DND-41 (cell line): ENCODE measurements around the gene INSM1.

Experiments used
- ATAC-seq: fragments of 200-7000 bp; cut with Tn5 transposase; 3 replicates; pipeline ENCODE4 v1.9.1; 2021; ENCODE audit warnings: low read depth; ENCODE audit not compliant: insufficient read depth
- DNase-seq: peaks from one replicate; pipeline ENCODE4 v3.0.0-alpha.2; 2020
- H2AFZ ChIP-seq: 2 replicates; pipeline ENCODE4 v1.6.0; 2012; ENCODE audit warnings: low read depth, low read length
- H3K27ac ChIP-seq: 2 replicates; pipeline ENCODE4 v1.5.1; 2012; ENCODE audit warnings: low read length, inconsistent platforms
- H3K27me3 ChIP-seq: fragments of 200-600 bp; sonication (generic); 2 replicates; pipeline ENCODE4 v1.6.0; 2012; ENCODE audit warnings: low read length, mild to moderate bottlenecking, inconsistent platforms; ENCODE audit not compliant: insufficient read depth, poor library complexity
- H3K36me3 ChIP-seq: 2 replicates; pipeline ENCODE4 v1.5.1; 2012; ENCODE audit warnings: low read length, inconsistent platforms; ENCODE audit not compliant: insufficient read depth
- H3K4me1 ChIP-seq: 2 replicates; pipeline ENCODE4 v1.5.1; 2012; ENCODE audit warnings: mild to moderate bottlenecking, low read length; ENCODE audit not compliant: insufficient read depth
- H3K4me2 ChIP-seq: 2 replicates; pipeline ENCODE4 v1.6.0; 2012; ENCODE audit warnings: mild to moderate bottlenecking, moderate library complexity, low read length, inconsistent platforms; ENCODE audit not compliant: insufficient read depth
- H3K4me3 ChIP-seq, 2 experiments: fragments of 200-600 bp in 1 of 2; shearing (Covaris generic) in 1 of 2; 2 replicates each; pipeline ENCODE4 v1.5.1; 2012 to 2016; ENCODE audit warnings: inconsistent platforms in 2 of 2, low read length in 2 of 2, mild to moderate bottlenecking in 2 of 2, low read depth in 1 of 2, moderate library complexity in 1 of 2
- H3K79me2 ChIP-seq: 2 replicates; pipeline ENCODE4 v1.6.0; 2012; ENCODE audit warnings: low read length, inconsistent platforms; ENCODE audit not compliant: insufficient read depth
- H3K9ac ChIP-seq: 2 replicates; pipeline ENCODE4 v1.6.0; 2012; ENCODE audit warnings: low read depth, mild to moderate bottlenecking, inconsistent platforms, low read length, moderate library complexity
- H3K9me3 ChIP-seq: 2 replicates; pipeline ENCODE4 v1.5.1; 2012; ENCODE audit warnings: low read length, moderate library complexity, mild to moderate bottlenecking, inconsistent platforms; ENCODE audit not compliant: insufficient read depth, severe bottlenecking
- H4K20me1 ChIP-seq: 2 replicates; pipeline ENCODE4 v1.6.0; 2012; ENCODE audit warnings: low read length; ENCODE audit not compliant: insufficient read depth
- EZH2 ChIP-seq: IDR thresholded peaks from 3 replicates; pipeline ENCODE4 v1.6.1; 2012; ENCODE audit warnings: borderline replicate concordance, low read depth, mild to moderate bottlenecking, moderate library complexity, low read length, inconsistent platforms; ENCODE audit not compliant: severe bottlenecking
- TF ChIP-seq, protein P1 (sequence below): IDR thresholded peaks from 2 replicates; pipeline ENCODE4 v1.5.1; 2012; ENCODE audit warnings: borderline replicate concordance, low read length, moderate library complexity, mild to moderate bottlenecking; ENCODE audit not compliant: poor library complexity, severe bottlenecking; ENCODE audit errors: extremely low read depth

The INSM1 gene

DNA sequence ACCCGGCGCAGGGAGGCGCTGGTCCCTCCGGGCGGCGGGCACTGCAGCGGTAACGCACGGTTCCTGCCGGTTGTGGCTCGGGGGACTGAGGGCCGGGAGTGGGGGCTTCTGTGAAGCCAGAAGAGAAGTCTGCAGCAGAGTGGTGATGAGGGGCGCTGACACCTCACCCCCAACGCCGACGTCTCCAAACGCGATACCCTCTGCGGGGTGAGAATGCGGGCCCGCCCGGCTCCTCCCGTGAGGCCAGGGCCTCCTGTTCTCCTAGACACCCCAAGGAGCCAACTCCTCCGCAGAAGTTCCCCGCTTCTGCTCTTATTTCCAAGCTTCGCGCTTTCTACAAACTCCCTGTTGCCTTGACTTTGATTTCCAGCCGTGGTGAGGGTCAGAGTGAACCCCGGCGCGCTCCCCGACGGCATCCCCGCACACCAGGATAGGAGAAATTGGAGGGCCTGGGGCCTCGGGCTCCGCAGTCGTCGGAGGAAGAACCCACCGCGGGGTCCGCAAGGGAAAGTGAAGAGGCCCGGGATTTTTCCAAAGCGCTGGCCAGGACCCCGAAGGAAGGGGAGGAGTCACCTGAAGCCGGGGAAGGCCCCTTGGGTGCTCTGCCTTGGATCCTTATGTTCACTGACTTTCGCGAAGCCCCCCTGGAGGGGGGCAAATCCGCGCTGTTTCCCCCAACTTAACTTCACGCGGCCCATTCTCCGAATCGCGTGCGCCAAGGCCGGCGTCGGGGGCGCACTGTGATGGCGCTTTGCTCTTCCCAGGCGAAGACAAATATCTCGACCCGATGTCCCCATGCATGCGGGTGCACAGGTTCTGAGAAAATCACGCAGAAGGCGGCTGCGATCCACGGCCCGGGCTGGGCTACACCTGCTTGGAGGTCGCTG, 3.1 kb upstream of the INSM1 start:
- Histone ChIP-seq H3K27me3 (peaks cover 22% of the 10 kb centered on the region), H3K4me3 (no peak overlapping the region), H3K36me3 (no peaks in the 10 kb centered on the region), H3K4me1 (no peaks in the 10 kb centered on the region), H4K20me1 (no peaks in the 10 kb centered on the region), H3K27ac (no peak overlapping the region), H3K9ac (no peak overlapping the region), H3K79me2 (no peaks in the 10 kb centered on the region), H3K4me2 (no peak overlapping the region), H3K9me3 (peaks cover 3% of the 10 kb centered on the region), H2AFZ (no peak overlapping the region)
- no peak for TF ChIP-seq EZH2
- TF ChIP-seq, protein P1, sequence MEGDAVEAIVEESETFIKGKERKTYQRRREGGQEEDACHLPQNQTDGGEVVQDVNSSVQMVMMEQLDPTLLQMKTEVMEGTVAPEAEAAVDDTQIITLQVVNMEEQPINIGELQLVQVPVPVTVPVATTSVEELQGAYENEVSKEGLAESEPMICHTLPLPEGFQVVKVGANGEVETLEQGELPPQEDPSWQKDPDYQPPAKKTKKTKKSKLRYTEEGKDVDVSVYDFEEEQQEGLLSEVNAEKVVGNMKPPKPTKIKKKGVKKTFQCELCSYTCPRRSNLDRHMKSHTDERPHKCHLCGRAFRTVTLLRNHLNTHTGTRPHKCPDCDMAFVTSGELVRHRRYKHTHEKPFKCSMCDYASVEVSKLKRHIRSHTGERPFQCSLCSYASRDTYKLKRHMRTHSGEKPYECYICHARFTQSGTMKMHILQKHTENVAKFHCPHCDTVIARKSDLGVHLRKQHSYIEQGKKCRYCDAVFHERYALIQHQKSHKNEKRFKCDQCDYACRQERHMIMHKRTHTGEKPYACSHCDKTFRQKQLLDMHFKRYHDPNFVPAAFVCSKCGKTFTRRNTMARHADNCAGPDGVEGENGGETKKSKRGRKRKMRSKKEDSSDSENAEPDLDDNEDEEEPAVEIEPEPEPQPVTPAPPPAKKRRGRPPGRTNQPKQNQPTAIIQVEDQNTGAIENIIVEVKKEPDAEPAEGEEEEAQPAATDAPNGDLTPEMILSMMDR = no peak
- ATAC-seq (no peak), DNase-seq (no peak)

DNA sequence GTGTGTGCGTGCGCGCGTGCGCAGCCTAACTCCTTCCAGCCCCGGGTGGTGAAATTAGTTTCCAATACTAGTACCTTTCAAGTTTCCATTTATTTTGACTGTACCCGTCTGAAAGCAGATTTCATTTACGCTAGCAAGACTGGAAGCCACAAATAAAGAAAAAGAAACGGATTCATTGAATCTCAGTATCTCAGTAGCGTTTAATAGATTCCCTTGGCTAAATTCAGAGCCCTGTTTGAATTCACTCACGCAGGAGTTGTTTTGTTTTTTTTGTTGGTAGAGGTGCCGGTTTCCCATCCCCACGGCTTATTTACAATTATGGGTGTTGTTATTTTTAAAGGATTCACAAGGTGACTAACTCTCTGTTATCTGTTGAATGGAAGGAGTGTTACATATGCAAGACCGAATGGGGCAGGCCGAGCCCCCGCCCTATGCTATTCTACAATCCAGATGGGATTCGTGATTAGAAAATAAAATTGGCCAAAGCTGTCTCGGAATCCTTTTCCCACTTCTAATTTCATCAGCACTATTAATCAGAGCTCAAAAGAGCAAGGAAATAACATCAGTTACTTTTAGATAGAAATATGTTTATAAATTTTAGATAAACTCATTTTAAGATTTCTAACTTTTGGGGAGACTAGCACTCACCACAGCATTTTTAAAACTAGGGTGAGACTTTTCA, 2.3 kb upstream of the INSM1 start:
- no peak for ATAC-seq
- Histone ChIP-seq H3K9ac (no peak overlapping the region), H3K4me1 (no peaks in the 10 kb centered on the region), H3K79me2 (no peaks in the 10 kb centered on the region), H4K20me1 (no peaks in the 10 kb centered on the region), H3K36me3 (no peaks in the 10 kb centered on the region), H3K27ac (no peak overlapping the region), H3K27me3 (peaks cover 21% of the 10 kb centered on the region), H3K4me3 (no peak overlapping the region), H3K9me3 (peaks cover 3% of the 10 kb centered on the region), H3K4me2 (no peak overlapping the region), H2AFZ (no peak overlapping the region)
- no peak for DNase-seq
- no peak for TF ChIP-seq EZH2
- TF ChIP-seq, protein P1 = no peak

DNA sequence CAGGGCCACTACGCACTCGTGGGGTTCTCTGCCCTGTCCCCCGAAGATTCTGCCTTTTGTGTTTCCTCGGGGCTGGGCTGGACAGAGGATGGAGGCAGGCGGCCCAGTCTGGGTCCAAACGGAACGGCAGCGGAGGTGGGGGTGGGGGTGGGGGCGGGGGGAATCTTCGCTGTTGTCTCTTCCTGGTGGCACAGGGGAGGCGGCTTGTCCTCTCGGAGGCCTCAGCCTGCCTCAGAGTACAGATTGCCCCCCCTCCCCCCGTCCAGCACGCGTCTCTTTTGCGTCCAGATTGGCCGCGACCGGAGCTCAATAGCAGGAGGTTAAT, 1.4 kb upstream of the INSM1 start:
- Histone ChIP-seq H3K9me3 (peaks cover 3% of the 10 kb centered on the region), H3K36me3 (no peaks in the 10 kb centered on the region), H3K4me2 (no peak overlapping the region), H3K9ac (no peak overlapping the region), H3K4me1 (no peaks in the 10 kb centered on the region), H3K27ac (no peak overlapping the region), H3K27me3 (peaks cover 13% of the 10 kb centered on the region), H3K4me3 (no peak overlapping the region), H4K20me1 (no peaks in the 10 kb centered on the region), H2AFZ (no peak overlapping the region), H3K79me2 (no peaks in the 10 kb centered on the region)
- DNase-seq (no peak), ATAC-seq (no peak)
- TF ChIP-seq EZH2 = no peak

DNA sequence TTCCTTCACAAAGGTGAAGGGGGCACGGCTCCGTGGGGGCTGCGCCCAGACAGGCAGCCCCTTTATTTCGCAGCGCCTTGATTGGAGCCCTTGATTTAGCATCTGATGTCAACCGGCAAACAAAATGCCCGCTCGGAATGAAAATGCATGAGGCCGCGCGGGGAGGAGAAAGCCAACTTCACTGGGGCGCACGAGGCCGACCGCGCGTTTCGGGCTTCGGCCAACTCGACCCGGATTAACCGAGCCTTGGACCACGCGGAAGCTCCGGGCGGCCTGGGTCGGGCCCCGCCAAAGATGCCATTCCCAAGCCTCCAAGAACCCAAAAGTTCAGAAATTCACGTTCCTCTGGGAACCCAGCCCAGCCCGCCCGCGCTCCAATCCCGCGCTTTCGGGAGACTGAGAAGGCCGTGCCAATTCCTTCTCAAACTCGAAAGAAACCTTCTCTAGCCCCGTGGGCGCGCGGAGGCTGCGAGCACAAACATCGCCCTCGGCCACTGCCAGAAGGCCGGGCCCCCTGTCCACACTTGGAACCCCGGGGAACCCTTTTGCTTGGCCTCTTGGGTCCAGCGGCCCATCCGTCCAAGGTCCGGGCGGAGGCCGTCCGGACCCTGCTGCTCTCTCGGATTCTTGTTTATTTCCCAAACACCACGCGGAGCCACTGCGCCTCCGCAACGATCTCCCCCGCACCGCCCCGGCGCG, 879 bp upstream of the INSM1 start:
- Histone ChIP-seq H3K79me2 (no peaks in the 10 kb centered on the region), H3K27ac (no peak overlapping the region), H3K27me3 (peaks cover 13% of the 10 kb centered on the region), H3K4me2 (no peak overlapping the region), H2AFZ (no peak overlapping the region), H3K4me3 (no peak overlapping the region), H3K9ac (no peak overlapping the region), H3K9me3 (peaks cover 3% of the 10 kb centered on the region), H3K36me3 (no peaks in the 10 kb centered on the region), H4K20me1 (no peaks in the 10 kb centered on the region), H3K4me1 (no peaks in the 10 kb centered on the region)
- DNase-seq (no peak), ATAC-seq (no peak)
- TF ChIP-seq, protein P1 = no peak
- TF ChIP-seq EZH2 = no peak
